ENCODE results near the gene CFAP61.

DNA sequence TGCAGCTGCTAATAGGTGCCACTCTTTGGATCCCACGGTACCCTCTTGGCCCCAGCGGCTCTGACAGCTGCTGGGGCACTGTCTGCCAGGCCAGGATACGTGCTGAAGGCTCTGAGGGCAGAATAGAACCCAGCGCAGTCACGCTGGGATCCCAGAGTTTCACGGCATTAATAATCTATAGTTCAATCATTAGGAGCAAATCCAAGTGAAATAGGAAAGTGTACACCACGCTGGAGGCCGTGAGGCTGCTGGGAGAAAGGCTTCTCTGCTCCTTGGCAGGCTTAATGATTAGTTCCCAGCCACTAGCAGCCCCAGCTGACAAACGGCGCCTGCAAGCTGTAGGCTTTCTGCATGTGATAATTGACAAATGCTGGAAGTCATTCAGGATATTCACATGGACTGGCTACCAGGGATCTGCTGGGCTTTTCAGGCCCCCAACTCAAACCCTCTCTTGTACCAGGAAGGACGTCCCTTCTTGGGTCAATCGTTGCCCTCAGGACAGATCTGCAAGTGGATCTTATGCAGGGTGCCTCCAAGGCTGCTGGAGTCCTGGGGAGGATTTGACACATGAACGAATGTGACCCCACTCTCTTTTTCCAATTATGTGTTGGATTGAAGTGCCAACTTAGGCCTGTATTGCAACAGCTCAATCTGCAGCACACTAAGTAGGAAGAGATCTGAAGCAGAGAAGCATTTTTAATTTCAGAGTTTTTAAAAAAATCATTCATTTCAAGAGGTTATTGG lies 265.5 kb downstream of the CFAP61 start:
- TF ChIP-seq, protein P1, sequence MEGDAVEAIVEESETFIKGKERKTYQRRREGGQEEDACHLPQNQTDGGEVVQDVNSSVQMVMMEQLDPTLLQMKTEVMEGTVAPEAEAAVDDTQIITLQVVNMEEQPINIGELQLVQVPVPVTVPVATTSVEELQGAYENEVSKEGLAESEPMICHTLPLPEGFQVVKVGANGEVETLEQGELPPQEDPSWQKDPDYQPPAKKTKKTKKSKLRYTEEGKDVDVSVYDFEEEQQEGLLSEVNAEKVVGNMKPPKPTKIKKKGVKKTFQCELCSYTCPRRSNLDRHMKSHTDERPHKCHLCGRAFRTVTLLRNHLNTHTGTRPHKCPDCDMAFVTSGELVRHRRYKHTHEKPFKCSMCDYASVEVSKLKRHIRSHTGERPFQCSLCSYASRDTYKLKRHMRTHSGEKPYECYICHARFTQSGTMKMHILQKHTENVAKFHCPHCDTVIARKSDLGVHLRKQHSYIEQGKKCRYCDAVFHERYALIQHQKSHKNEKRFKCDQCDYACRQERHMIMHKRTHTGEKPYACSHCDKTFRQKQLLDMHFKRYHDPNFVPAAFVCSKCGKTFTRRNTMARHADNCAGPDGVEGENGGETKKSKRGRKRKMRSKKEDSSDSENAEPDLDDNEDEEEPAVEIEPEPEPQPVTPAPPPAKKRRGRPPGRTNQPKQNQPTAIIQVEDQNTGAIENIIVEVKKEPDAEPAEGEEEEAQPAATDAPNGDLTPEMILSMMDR (IDR thresholded peaks at IDR 0.05; ENCODE audit: insufficient read depth, low read depth, low read length), result no peak
- TF ChIP-seq EZH2 (IDR thresholded peaks at IDR 0.05; ENCODE audit: insufficient read depth, low read length), result no peak

All from astrocyte (in vitro differentiated cells and primary cell).